AG10803 (cell line): ENCODE measurements around the gene COL6A2.
A peak's percentile ranks its signal among the peaks of the same experiment; 100 is the strongest.
"Not testable (repeated sequence)": the region's sequence is repeated elsewhere in the genome, so short reads cannot be mapped to it uniquely, and the experiment has no call there.

Experiments
- DNase-seq: peaks from one replicate; pipeline ENCODE4 v3.0.0; 2010; ENCODE audit warnings: low read depth
- H3K4me3 ChIP-seq: 2 replicates; pipeline ENCODE4 v1.5.1; 2011; ENCODE audit warnings: mild to moderate bottlenecking, low read length, control low read depth
- CTCF ChIP-seq: conservative IDR thresholded peaks from 2 replicates; pipeline ENCODE4 v1.5.1; 2011; ENCODE audit warnings: mild to moderate bottlenecking, low read length, control low read depth, inconsistent platforms

COL6A2 gene

GRCh38 chr21:46104104-46104503, 6.2 kb downstream of the COL6A2 start:
- TF ChIP-seq CTCF = no peak
- no peak overlapping the region for H3K4me3 ChIP-seq
- no peak for DNase-seq

GRCh38 chr21:46107376-46107775, 9.5 kb downstream of the COL6A2 start:
- not testable (repeated sequence) for H3K4me3 ChIP-seq, DNase-seq

- no peak overlapping the region for H3K4me3 ChIP-seq
- no peak for TF ChIP-seq CTCF
- DNase-seq = no peak
Measured at GRCh38 chr21:46108827-46109312, 11.0 kb downstream of the COL6A2 start.

- TF ChIP-seq CTCF = no peak
- no peak for DNase-seq
- no peak overlapping the region for H3K4me3 ChIP-seq
Measured at GRCh38 chr21:46109313-46110221, 11.7 kb downstream of the COL6A2 start.

GRCh38 chr21:46110499-46111192, 12.7 kb downstream of the COL6A2 start:
- DNase-seq = no peak
- 0 out of 2 replicates have a peak overlapping the region, but pooled peaks have one; percentile 3 for H3K4me3 ChIP-seq

GRCh38 chr21:46111193-46111571, 13.3 kb downstream of the COL6A2 start:
- TF ChIP-seq CTCF = no peak
- H3K4me3 ChIP-seq = no peak overlapping the region
- no peak for DNase-seq

More at GRCh38 chr21:46110499-46111192, 12.7 kb downstream of the COL6A2 start:
- peak; percentile 35 for TF ChIP-seq CTCF

GRCh38 chr21:46111857-46112724, 14.2 kb downstream of the COL6A2 start:
- DNase-seq = no peak
- H3K4me3 ChIP-seq = no peak overlapping the region
- TF ChIP-seq CTCF = no peak
